ENCODE results near the gene CCNE1. TPM values are rescaled to one million over a fixed set of nuclear protein-coding genes. Genes with fewer than 3 reads are reported as not detected.

CCNE1 gene
- total RNA-seq, 1 experiment from 2014 or later = 3.0 TPM

- H3K4me1 Mint-ChIP-seq (ENCODE audit: insufficient read depth, unreplicated experiment) = no peaks in the 10 kb centered on the region
- TF ChIP-seq, protein P1, sequence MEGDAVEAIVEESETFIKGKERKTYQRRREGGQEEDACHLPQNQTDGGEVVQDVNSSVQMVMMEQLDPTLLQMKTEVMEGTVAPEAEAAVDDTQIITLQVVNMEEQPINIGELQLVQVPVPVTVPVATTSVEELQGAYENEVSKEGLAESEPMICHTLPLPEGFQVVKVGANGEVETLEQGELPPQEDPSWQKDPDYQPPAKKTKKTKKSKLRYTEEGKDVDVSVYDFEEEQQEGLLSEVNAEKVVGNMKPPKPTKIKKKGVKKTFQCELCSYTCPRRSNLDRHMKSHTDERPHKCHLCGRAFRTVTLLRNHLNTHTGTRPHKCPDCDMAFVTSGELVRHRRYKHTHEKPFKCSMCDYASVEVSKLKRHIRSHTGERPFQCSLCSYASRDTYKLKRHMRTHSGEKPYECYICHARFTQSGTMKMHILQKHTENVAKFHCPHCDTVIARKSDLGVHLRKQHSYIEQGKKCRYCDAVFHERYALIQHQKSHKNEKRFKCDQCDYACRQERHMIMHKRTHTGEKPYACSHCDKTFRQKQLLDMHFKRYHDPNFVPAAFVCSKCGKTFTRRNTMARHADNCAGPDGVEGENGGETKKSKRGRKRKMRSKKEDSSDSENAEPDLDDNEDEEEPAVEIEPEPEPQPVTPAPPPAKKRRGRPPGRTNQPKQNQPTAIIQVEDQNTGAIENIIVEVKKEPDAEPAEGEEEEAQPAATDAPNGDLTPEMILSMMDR (IDR thresholded peaks at IDR 0.05; ENCODE audit: unreplicated experiment) = no peak
- CTCF ChIA-PET = interaction anchor here (0.6 to 8.0 kb wide), 21 partner anchors 9 to 803 kb away, joined by 3 to 72 read pairs (median 4); no protein-coding TSS in a partner anchor
- POLR2A ChIA-PET = no interaction called here
- intact Hi-C loops (cut with micrococcal nuclease) = loop anchor here (5.0 kb wide), 1 partner anchor 794 kb away; no protein-coding TSS in a partner anchor
- BruUV-seq (replicated peaks) = no TSS peak
- H3K36me3 Mint-ChIP-seq (ENCODE audit: insufficient read depth, unreplicated experiment) = no peaks in the 10 kb centered on the region
- H3K27ac Mint-ChIP-seq (ENCODE audit: low read depth, unreplicated experiment) = no peak overlapping the region
- H3K27me3 Mint-ChIP-seq (ENCODE audit: insufficient read depth, unreplicated experiment) = peaks cover 21% of the 10 kb centered on the region
- no peak overlapping the region for H3K4me3 Mint-ChIP-seq (ENCODE audit: unreplicated experiment)
- no peaks in the 10 kb centered on the region for H3K9me3 Mint-ChIP-seq (ENCODE audit: unreplicated experiment)
- DNase-seq (ENCODE audit: unreplicated experiment) = no peak
Observed at GRCh38 chr19:29858621-29859020, 46.8 kb downstream of the CCNE1 start.

- intact Hi-C loops (cut with micrococcal nuclease) = no loop called here
- Mint-ChIP-seq H3K36me3 (ENCODE audit: insufficient read depth, unreplicated experiment) (no peaks in the 10 kb centered on the region), H3K4me3 (ENCODE audit: unreplicated experiment) (no peak overlapping the region), H3K9me3 (ENCODE audit: unreplicated experiment) (no peaks in the 10 kb centered on the region), H3K27ac (ENCODE audit: low read depth, unreplicated experiment) (no peak overlapping the region), H3K4me1 (ENCODE audit: insufficient read depth, unreplicated experiment) (no peaks in the 10 kb centered on the region), H3K27me3 (ENCODE audit: insufficient read depth, unreplicated experiment) (peaks cover 35% of the 10 kb centered on the region)
- DNase-seq (ENCODE audit: unreplicated experiment) = peak; percentile 15
- ChIA-PET POLR2A (no interaction called here), CTCF (interaction anchor here (0.5 to 2.1 kb wide), 6 partner anchors 14 to 251 kb away, joined by 3 to 9 read pairs (median 3); no protein-coding TSS in a partner anchor)
- TF ChIP-seq, protein P1 (IDR thresholded peaks at IDR 0.05; ENCODE audit: unreplicated experiment) = no peak
- no TSS peak for BruUV-seq (replicated peaks)
Observed at GRCh38 chr19:29860492-29860891, 48.7 kb downstream of the CCNE1 start.

DNA sequence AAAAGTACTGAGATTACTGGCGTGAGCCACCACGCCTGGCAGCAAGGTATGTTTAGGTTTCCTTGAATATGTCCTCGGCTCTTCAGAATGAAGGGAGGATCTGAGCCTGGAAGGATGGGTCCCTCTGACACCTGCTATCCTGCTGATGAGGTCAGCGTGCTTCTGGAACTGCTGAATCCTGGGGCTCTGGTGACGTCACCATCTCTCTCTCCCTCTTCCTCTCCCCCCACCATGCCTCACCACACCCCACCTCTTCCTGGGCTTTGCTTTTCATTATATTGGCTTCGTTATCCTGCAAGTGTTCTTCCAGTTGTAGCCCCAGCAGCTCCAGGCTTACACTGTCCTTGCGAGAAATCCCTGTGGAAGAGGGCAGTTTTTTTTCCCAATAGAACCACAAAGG, 49.8 kb downstream of the CCNE1 start:
- intact Hi-C loops (cut with micrococcal nuclease) = no loop called here
- TF ChIP-seq, protein P1 (IDR thresholded peaks at IDR 0.05; ENCODE audit: unreplicated experiment) = no peak
- no peaks in the 10 kb centered on the region for H3K4me1 Mint-ChIP-seq (ENCODE audit: insufficient read depth, unreplicated experiment)
- no TSS peak for BruUV-seq (replicated peaks)
- H3K27ac Mint-ChIP-seq (ENCODE audit: low read depth, unreplicated experiment) = no peak overlapping the region
- H3K36me3 Mint-ChIP-seq (ENCODE audit: insufficient read depth, unreplicated experiment) = no peaks in the 10 kb centered on the region
- DNase-seq (ENCODE audit: unreplicated experiment) = no peak
- peaks cover 35% of the 10 kb centered on the region for H3K27me3 Mint-ChIP-seq (ENCODE audit: insufficient read depth, unreplicated experiment)
- no peaks in the 10 kb centered on the region for H3K9me3 Mint-ChIP-seq (ENCODE audit: unreplicated experiment)
- H3K4me3 Mint-ChIP-seq (ENCODE audit: unreplicated experiment) = no peak overlapping the region
- POLR2A ChIA-PET = no interaction called here
- CTCF ChIA-PET = interaction anchor here (0.7 to 2.1 kb wide), 6 partner anchors 11 to 475 kb away, joined by 3 to 9 read pairs (median 4); no protein-coding TSS in a partner anchor

DNA sequence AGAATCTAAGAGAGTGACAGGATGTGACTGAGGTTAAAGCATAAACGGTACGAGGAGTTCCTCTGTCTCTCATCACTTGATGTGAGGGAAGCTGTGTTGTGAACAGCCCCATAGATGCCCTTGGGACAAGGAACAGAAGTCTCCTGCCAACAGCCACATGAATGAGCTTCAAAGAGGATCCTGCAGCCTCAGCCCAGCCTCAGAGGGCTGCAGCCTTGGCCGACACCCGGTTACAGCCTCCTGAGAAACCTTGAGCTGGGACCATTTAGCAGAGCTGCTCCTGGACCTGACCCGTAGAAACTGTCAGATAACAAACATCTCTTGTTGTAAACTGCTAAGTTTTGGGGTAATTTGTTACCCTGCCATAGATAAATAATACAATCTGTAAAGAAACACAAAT, 54.2 kb downstream of the CCNE1 start:
- no peaks in the 10 kb centered on the region for H3K36me3 Mint-ChIP-seq (ENCODE audit: insufficient read depth, unreplicated experiment)
- POLR2A ChIA-PET = interaction anchor here (0.6 to 0.9 kb wide), 2 partner anchors 20 to 23 kb away, joined by 3 read pairs; no protein-coding TSS in a partner anchor
- CTCF ChIA-PET = interaction anchor here (0.7 to 1.4 kb wide), 6 partner anchors 8 to 105 kb away, joined by 3 to 8 read pairs (median 5); no protein-coding TSS in a partner anchor
- H3K4me3 Mint-ChIP-seq (ENCODE audit: unreplicated experiment) = no peak overlapping the region
- no peak for DNase-seq (ENCODE audit: unreplicated experiment)
- intact Hi-C loops (cut with micrococcal nuclease) = no loop called here
- H3K9me3 Mint-ChIP-seq (ENCODE audit: unreplicated experiment) = no peaks in the 10 kb centered on the region
- no peak overlapping the region for H3K27ac Mint-ChIP-seq (ENCODE audit: low read depth, unreplicated experiment)
- TF ChIP-seq, protein P1 (IDR thresholded peaks at IDR 0.05; ENCODE audit: unreplicated experiment) = no peak
- BruUV-seq (replicated peaks) = no TSS peak
- no peaks in the 10 kb centered on the region for H3K4me1 Mint-ChIP-seq (ENCODE audit: insufficient read depth, unreplicated experiment)
- peaks cover 35% of the 10 kb centered on the region for H3K27me3 Mint-ChIP-seq (ENCODE audit: insufficient read depth, unreplicated experiment)
